K562 (cell line): Measurements from ENCODE around the gene UBE2U. TPM values are rescaled to one million over a fixed set of nuclear protein-coding genes. Genes with fewer than 3 reads are reported as not detected.

Experiments used
- ATAC-seq: fragments of 200-7000 bp; cut with Tn5 transposase; 3 replicates; pipeline ENCODE4 v1.9.1; 2020; ENCODE audit warnings: moderate library complexity
- BruUV-seq: library from RNA; stranded (reverse); fragments of 400-500 nt; replicated peaks from 2 replicates; lab custom pipeline; 2021; lab: Mats Ljungman, UMichigan
- CTCF ChIA-PET: fragments of 300-600 bp; formaldehyde crosslinking; extraction: SDS; loops from one replicate; lab custom pipeline; 2021; ENCODE audit warnings: low intra/inter-chr PET ratio; lab: Yijun Ruan, JAX
- POLR2A ChIA-PET: fragments of 300-600, 350-650 bp; sonication (Branson Sonifier 250); formaldehyde crosslinking; extraction: SDS; loops from one replicate; lab custom pipeline; 2021; ENCODE audit warnings: antibody characterized with exemption, inconsistent platforms; lab: Yijun Ruan, JAX
- DNase-seq, 4 experiments: peaks; one replicate each; pipeline versions ENCODE4 v3.0.0 to v3.0.0-alpha.2; 2011 to 2018; ENCODE audit warnings: low spot score in 3 of 4, mixed read lengths in 3 of 4; ENCODE audit errors: extremely low read depth in 1 of 4
- FAIRE-seq: peaks from 2 replicates; lab custom pipeline; 2011; peaks lifted over from hg19 to GRCh38; lab: Jason Lieb, UNC
- H2AFZ ChIP-seq: 2 replicates; pipeline ENCODE4 v1.6.0; 2011; ENCODE audit warnings: low read depth, low read length, control low read depth, inconsistent platforms
- H3K27ac ChIP-seq: fragments of 200-600 bp; 3 replicates; pipeline ENCODE4 v1.8.0; 2011; ENCODE audit warnings: low read depth, mild to moderate bottlenecking, control low read depth, inconsistent platforms, low read length, moderate library complexity, mixed read lengths; ENCODE audit errors: extremely low read depth
- H3K27me3 ChIP-seq, 2 experiments: fragments of 300-600 bp in 1 of 2; 2 replicates in 1 of 2; 3 replicates in 1 of 2; pipeline versions ENCODE4 v1.6.0 to v1.8.0; 2011; ENCODE audit warnings: inconsistent platforms in 2 of 2, low read length in 2 of 2, mild to moderate bottlenecking in 1 of 2, mixed read lengths in 1 of 2, moderate library complexity in 1 of 2; ENCODE audit not compliant: control insufficient read depth in 2 of 2, insufficient read depth in 2 of 2
- H3K36me3 ChIP-seq: fragments of 300-600 bp; 3 replicates; pipeline ENCODE4 v1.8.0; 2011; ENCODE audit warnings: mild to moderate bottlenecking, low read length, inconsistent platforms; ENCODE audit not compliant: control insufficient read depth, insufficient read depth
- H3K4me1 ChIP-seq, 2 experiments: fragments of 200-600 bp in 1 of 2; replicated peaks in 1 of 2; 2 replicates in 1 of 2; 3 replicates in 1 of 2; pipeline versions ENCODE4 v1.5.1 to v1.8.0; 2011; ENCODE audit warnings: inconsistent platforms in 2 of 2, low read length in 2 of 2, mild to moderate bottlenecking in 1 of 2, mixed read lengths in 1 of 2, moderate library complexity in 1 of 2; ENCODE audit not compliant: control insufficient read depth in 2 of 2, insufficient read depth in 2 of 2
- H3K4me2 ChIP-seq: 2 replicates; pipeline ENCODE4 v1.6.1; 2011; ENCODE audit warnings: low read length, control low read depth, inconsistent platforms, mixed read lengths; ENCODE audit not compliant: insufficient read depth
- H3K4me3 ChIP-seq: fragments of 200-600 bp; sonication (generic), shearing (Covaris generic); 2 replicates; pipeline ENCODE4 v1.5.1; 2016; ENCODE audit warnings: control low read depth, inconsistent platforms
- H3K79me2 ChIP-seq: fragments of 200-600 bp; 3 replicates; pipeline ENCODE4 v1.8.0; 2011; ENCODE audit warnings: low read length, inconsistent platforms; ENCODE audit not compliant: control insufficient read depth, insufficient read depth
- H3K9ac ChIP-seq, 2 experiments: 2 replicates each; pipeline versions ENCODE4 v1.6.0 to v1.6.1; 2011; ENCODE audit warnings: low read depth in 2 of 2, low read length in 2 of 2, control low read depth in 1 of 2, inconsistent platforms in 1 of 2, mild to moderate bottlenecking in 1 of 2, mixed read lengths in 1 of 2; ENCODE audit not compliant: insufficient read depth in 1 of 2
- H3K9me1 ChIP-seq: one replicate; pipeline ENCODE4 v1.6.0; 2011; ENCODE audit warnings: inconsistent platforms, mild to moderate bottlenecking, low read length, moderate library complexity; ENCODE audit not compliant: control insufficient read depth, insufficient read depth
- H3K9me3 ChIP-seq: replicated peaks from 2 replicates; pipeline ENCODE4 v1.5.1; 2011; ENCODE audit warnings: low read depth, low read length, inconsistent platforms; ENCODE audit not compliant: control insufficient read depth, insufficient read depth
- H4K20me1 ChIP-seq: replicated peaks from 2 replicates; pipeline ENCODE4 v1.6.1; 2011; ENCODE audit warnings: low read length, inconsistent platforms, mixed read lengths; ENCODE audit not compliant: control insufficient read depth, insufficient read depth
- NONO ChIP-seq, 2 experiments: fragments of 200-400 bp in 1 of 2; fragments of 450-650 bp in 1 of 2; formaldehyde crosslinking in 1 of 2; IDR thresholded peaks; 2 replicates each; pipeline ENCODE4 v1.6.1; 2017; ENCODE audit warnings: low read depth in 2 of 2, mild to moderate bottlenecking in 2 of 2, moderate library complexity in 2 of 2, low read length in 1 of 2
- POLR3A ChIP-seq: IDR thresholded peaks from 2 replicates; pipeline ENCODE4 v1.6.1; 2011; ENCODE audit warnings: borderline replicate concordance, mild to moderate bottlenecking, moderate library complexity; ENCODE audit not compliant: insufficient read length, insufficient read depth; ENCODE audit errors: extremely low read depth
- THRAP3 ChIP-seq: fragments of 450-650 bp; IDR thresholded peaks from 2 replicates; pipeline ENCODE4 v1.6.1; 2016; ENCODE audit warnings: mild to moderate bottlenecking, inconsistent platforms, borderline replicate concordance
- VEZF1 ChIP-seq: fragments of 200-800 bp; sonication (Bioruptor generic); IDR thresholded peaks from 2 replicates; pipeline ENCODE4 v1.6.1; 2017; ENCODE audit warnings: missing genetic modification characterization, missing compliant biosample characterization
- ZNF134 ChIP-seq: fragments of 250-450 bp; sonication (Bioruptor Pico); conservative IDR thresholded peaks from 2 replicates; pipeline ENCODE4 v1.4.0; 2020
- ZNF324 ChIP-seq: fragments of 250-450 bp; sonication (Bioruptor Pico); IDR thresholded peaks from 2 replicates; pipeline ENCODE4 v1.4.0; 2020; ENCODE audit warnings: mild to moderate bottlenecking
- ZNF436 ChIP-seq: fragments of 250-450, 450-650 bp; sonication (Bioruptor Pico); formaldehyde crosslinking; IDR thresholded peaks from 2 replicates; pipeline ENCODE4 v1.7.0; 2020; ENCODE audit warnings: mild to moderate bottlenecking
- WGBS: fragments of 100-300 bp; shearing (Covaris generic); methylation state at CpG from one replicate; pipeline ENCODE4 v1.1.6; 2016; ENCODE audit warnings: low coverage, mixed read lengths; ENCODE audit not compliant: insufficient coverage; ENCODE audit errors: missing lambda C conversion rate; 5-methylcytosine and 5-hydroxymethylcytosine counted together
- in situ Hi-C: fragments of 300-500 bp; cut with MboI; formaldehyde crosslinking; loops from 4 replicates; pipeline ENCODE4 v1.15.0; 2018; ENCODE audit warnings: inconsistent platforms, mixed read lengths
- intact Hi-C: fragments of 100-400 bp; cut with micrococcal nuclease; formaldehyde crosslinking; loops from 2 replicates; pipeline ENCODE4 v1.14.2; 2022
- polyA plus RNA-seq, 8 experiments: library from polyadenylated mRNA; depleted of rRNA in 4 of 8; stranded (reverse) in 5 of 8; unstranded in 3 of 8; fragments of >200 nt; fragmentation: Nextera tagmentation in 2 of 8; fragmentation: Illumina TruSeq in 1 of 8; extraction: Ambion mirVana in 2 of 8; extraction: Trizol in 1 of 8; gene quantifications; 2 replicates each; pipeline versions ENCODE4 v1.2.1 to v1.2.3, GENCODE V29; 2011 to 2014; ENCODE audit warnings: inconsistent platforms in 1 of 8, missing spikeins in 1 of 8
- total RNA-seq, 7 experiments: library from RNA; depleted of rRNA in 6 of 7; stranded (reverse); fragments of >200 nt in 6 of 7; fragmentation: Illumina TruSeq in 2 of 7; extraction: Trizol in 2 of 7; gene quantifications; 2 replicates each; pipeline versions ENCODE4 v1.2.1 to v1.2.3, GENCODE V29; 2011 to 2021; ENCODE audit warnings: low replicate concordance in 1 of 7
- TF ChIP-seq, protein P1 (sequence below): fragments of 200-400 bp; formaldehyde crosslinking; IDR thresholded peaks from 2 replicates; pipeline ENCODE4 v1.6.1; 2017; ENCODE audit warnings: mild to moderate bottlenecking, low read depth, low read length, moderate library complexity
- TF ChIP-seq, protein P2 (sequence below): sonication (generic); formaldehyde crosslinking; IDR thresholded peaks from 2 replicates; pipeline ENCODE4 v1.4.0; 2020; ENCODE audit warnings: mild to moderate bottlenecking, missing genetic modification reagents
- TF ChIP-seq, protein P3 (sequence below): fragments of 250-450 bp; sonication (Bioruptor Pico); IDR thresholded peaks from 2 replicates; pipeline ENCODE4 v1.4.0; 2020; ENCODE audit warnings: mild to moderate bottlenecking, moderate library complexity, borderline replicate concordance

The UBE2U gene
- total and polyA plus RNA-seq, 9 of the 15 experiments (the other 6 are each of a cell fraction or from before 2014, with no cell fraction given): not detected

DNA sequence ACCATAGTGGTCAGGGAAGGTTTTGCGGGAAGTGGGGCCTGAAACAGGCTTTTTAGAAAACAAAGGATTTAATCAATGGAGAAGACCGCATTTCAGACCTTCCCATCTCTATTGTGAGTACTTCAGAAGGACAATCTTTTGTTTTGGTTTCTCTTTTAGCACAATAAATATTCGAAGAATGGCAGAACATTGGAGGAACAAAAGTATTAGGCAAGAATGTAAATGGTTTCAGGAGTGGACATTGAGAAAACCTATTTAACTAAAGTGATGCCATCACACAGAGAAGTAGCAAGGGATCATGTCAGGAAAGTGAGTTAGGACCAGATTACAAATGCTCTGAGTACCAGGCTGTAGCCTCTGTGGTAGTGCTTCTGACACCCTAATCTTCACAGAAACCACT lies 26.8 kb upstream of the UBE2U start:
- Histone ChIP-seq H3K27ac (no peak overlapping the region), H3K9me1 (no peaks in the 10 kb centered on the region), H3K9me3 (no peaks in the 10 kb centered on the region), H3K27me3 (peaks cover 0 to 4% of the 10 kb centered on the region in 2 experiments; a peak in 1 of 5 replicates), H3K4me2 (no peak overlapping the region), H3K9ac (no peak overlapping the region), H3K79me2 (no peaks in the 10 kb centered on the region), H3K4me1 (no peaks in the 10 kb centered on the region), H3K4me3 (no peak overlapping the region), H3K36me3 (no peaks in the 10 kb centered on the region), H2AFZ (no peak overlapping the region), H4K20me1 (no peaks in the 10 kb centered on the region)
- POLR2A ChIA-PET: interaction anchor here (0.6 kb wide), 1 partner anchor 152 kb away, joined by 3 read pairs; no protein-coding TSS in a partner anchor
- intact Hi-C loops: no loop called here
- CTCF ChIA-PET: no interaction called here
- no peak for FAIRE-seq
- DNase-seq: no peak
- no TSS peak for BruUV-seq
- in situ Hi-C loops: no loop called here
- ATAC-seq: no peak
- TF ChIP-seq VEZF1 (CRISPR knock-in tag) (no peak), ZNF134 (no peak), POLR3A (no peak), ZNF324 (CRISPR knock-in tag) (no peak), ZNF436 (no peak), THRAP3 (no peak), NONO (IDR thresholded peaks at IDR 0.05; ENCODE audit: low read depth in 2 of 2, low read length in 1 of 2) (no peak)
- TF ChIP-seq, protein P1, sequence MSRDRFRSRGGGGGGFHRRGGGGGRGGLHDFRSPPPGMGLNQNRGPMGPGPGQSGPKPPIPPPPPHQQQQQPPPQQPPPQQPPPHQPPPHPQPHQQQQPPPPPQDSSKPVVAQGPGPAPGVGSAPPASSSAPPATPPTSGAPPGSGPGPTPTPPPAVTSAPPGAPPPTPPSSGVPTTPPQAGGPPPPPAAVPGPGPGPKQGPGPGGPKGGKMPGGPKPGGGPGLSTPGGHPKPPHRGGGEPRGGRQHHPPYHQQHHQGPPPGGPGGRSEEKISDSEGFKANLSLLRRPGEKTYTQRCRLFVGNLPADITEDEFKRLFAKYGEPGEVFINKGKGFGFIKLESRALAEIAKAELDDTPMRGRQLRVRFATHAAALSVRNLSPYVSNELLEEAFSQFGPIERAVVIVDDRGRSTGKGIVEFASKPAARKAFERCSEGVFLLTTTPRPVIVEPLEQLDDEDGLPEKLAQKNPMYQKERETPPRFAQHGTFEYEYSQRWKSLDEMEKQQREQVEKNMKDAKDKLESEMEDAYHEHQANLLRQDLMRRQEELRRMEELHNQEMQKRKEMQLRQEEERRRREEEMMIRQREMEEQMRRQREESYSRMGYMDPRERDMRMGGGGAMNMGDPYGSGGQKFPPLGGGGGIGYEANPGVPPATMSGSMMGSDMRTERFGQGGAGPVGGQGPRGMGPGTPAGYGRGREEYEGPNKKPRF: no peak
- TF ChIP-seq, protein P2, sequence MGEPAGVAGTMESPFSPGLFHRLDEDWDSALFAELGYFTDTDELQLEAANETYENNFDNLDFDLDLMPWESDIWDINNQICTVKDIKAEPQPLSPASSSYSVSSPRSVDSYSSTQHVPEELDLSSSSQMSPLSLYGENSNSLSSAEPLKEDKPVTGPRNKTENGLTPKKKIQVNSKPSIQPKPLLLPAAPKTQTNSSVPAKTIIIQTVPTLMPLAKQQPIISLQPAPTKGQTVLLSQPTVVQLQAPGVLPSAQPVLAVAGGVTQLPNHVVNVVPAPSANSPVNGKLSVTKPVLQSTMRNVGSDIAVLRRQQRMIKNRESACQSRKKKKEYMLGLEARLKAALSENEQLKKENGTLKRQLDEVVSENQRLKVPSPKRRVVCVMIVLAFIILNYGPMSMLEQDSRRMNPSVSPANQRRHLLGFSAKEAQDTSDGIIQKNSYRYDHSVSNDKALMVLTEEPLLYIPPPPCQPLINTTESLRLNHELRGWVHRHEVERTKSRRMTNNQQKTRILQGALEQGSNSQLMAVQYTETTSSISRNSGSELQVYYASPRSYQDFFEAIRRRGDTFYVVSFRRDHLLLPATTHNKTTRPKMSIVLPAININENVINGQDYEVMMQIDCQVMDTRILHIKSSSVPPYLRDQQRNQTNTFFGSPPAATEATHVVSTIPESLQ (CRISPR knock-in tag): no peak
- TF ChIP-seq, protein P3, sequence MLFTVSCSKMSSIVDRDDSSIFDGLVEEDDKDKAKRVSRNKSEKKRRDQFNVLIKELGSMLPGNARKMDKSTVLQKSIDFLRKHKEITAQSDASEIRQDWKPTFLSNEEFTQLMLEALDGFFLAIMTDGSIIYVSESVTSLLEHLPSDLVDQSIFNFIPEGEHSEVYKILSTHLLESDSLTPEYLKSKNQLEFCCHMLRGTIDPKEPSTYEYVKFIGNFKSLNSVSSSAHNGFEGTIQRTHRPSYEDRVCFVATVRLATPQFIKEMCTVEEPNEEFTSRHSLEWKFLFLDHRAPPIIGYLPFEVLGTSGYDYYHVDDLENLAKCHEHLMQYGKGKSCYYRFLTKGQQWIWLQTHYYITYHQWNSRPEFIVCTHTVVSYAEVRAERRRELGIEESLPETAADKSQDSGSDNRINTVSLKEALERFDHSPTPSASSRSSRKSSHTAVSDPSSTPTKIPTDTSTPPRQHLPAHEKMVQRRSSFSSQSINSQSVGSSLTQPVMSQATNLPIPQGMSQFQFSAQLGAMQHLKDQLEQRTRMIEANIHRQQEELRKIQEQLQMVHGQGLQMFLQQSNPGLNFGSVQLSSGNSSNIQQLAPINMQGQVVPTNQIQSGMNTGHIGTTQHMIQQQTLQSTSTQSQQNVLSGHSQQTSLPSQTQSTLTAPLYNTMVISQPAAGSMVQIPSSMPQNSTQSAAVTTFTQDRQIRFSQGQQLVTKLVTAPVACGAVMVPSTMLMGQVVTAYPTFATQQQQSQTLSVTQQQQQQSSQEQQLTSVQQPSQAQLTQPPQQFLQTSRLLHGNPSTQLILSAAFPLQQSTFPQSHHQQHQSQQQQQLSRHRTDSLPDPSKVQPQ (CRISPR knock-in tag): no peak
- WGBS: 0% methylated on average over 3 of the region's 3 CpGs
